Measurements from ENCODE around the gene ZNF814.

The ZNF814 gene

GRCh38 chr19:57816652-57817051, 72.2 kb downstream of the ZNF814 start:
- Histone ChIP-seq H3K4me3 (ENCODE audit: low read length in 2 of 2) (no peak overlapping the region), H3K9me3 (replicated peaks in 1 of 2; ENCODE audit: control insufficient read depth in 2 of 2, insufficient read depth in 1 of 2, low read depth in 1 of 2, low read length in 2 of 2) (no peaks in the 10 kb centered on the region), H3K4me1 (ENCODE audit: control insufficient read depth in 2 of 2, insufficient read depth in 1 of 2, low read depth in 1 of 2, low read length in 2 of 2) (peaks cover 4 to 6% of the 10 kb centered on the region in 2 donors), H4K8ac (ENCODE audit: low read depth, low read length) (no peak overlapping the region), H2BK12ac (ENCODE audit: low read length) (no peak overlapping the region), H3K4ac (ENCODE audit: low read length) (no peak overlapping the region), H3K79me1 (ENCODE audit: low read depth, low read length) (peaks cover 1% of the 10 kb centered on the region), H2AK5ac (ENCODE audit: low read depth, low read length) (no peak overlapping the region), H3K23ac (ENCODE audit: low read depth, low read length, poor library complexity) (no peak overlapping the region), H3K27me3 (ENCODE audit: control insufficient read depth in 3 of 3, insufficient read depth in 3 of 3, low read depth in 1 of 3, low read length in 3 of 3) (no peaks in the 10 kb centered on the region), H2BK120ac (ENCODE audit: low read depth, low read length) (no peak overlapping the region), H3K18ac (ENCODE audit: low read length) (no peak overlapping the region), H3K27ac (replicated peaks; ENCODE audit: low read length) (no peak overlapping the region), H3K36me3 (replicated peaks in 1 of 2; ENCODE audit: control insufficient read depth in 2 of 2, insufficient read depth in 2 of 2, low read length in 2 of 2) (peaks cover 0 to 25% of the 10 kb centered on the region in 2 donors), H3K4me2 (ENCODE audit: insufficient read depth, low read length, poor library complexity, severe bottlenecking) (no peak overlapping the region), H2BK15ac (ENCODE audit: low read length) (no peak overlapping the region), H2AFZ (ENCODE audit: low read length) (no peak overlapping the region), H4K91ac (ENCODE audit: low read depth, low read length, poor library complexity) (no peak overlapping the region), H3K14ac (ENCODE audit: low read length) (no peak overlapping the region), H2BK5ac (ENCODE audit: low read length) (no peak overlapping the region), H3K9ac (ENCODE audit: low read depth, low read length, poor library complexity) (no peak overlapping the region)
- no CpG with 5 or more reads among the region's 7 CpGs for WGBS, 2 donors (ENCODE audit: extremely low coverage in 2 of 2, insufficient read length in 2 of 2, insufficient replicate concordance in 1 of 2)
- no peak for DNase-seq (ENCODE audit: low spot score)

DNA sequence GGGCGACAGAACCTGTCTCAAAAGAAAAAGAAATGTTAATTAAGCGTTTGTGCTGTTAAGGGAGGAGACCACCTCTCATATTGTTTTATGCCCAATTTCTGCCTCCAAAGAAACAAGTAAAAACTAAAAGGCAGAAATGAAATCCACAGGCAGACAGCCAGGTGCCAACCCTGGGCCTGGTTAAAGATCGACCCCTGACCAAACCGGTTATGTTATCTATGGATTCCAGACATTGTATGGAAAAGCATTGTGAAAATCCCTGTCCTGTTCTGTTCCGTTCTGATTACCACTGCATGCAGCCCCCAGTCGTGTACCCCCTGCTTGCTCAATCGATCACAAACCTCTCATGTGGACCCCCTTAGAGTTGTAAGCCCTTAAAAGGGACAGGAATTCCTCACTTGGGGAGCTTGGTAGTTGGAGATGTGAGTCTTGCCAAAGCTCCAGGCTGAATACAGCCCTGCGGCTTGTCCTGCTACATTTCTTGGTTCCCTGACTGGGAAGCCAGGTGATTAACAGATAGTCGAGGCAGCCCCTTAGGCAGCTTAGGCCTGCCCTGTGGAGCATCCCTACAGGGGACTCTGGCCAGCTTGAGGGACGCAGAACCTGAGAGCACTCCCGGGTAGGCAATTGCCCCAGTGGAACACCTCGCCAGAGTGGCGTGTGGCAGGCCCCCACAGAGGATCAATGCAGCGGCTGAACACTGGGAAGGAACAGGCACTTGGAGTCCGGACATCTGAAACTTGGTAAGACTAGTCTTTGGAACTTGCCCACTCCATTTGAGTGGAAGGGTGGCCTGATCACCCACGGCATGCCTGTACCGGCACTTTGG, 73.4 kb downstream of the ZNF814 start:
- Histone ChIP-seq H2BK12ac (ENCODE audit: low read length) (no peak overlapping the region), H4K91ac (ENCODE audit: low read depth, low read length, poor library complexity) (no peak overlapping the region), H2AFZ (ENCODE audit: low read length) (peak overlapping the region; percentile 82), H3K4ac (ENCODE audit: low read length) (no peak overlapping the region), H2BK120ac (ENCODE audit: low read depth, low read length) (no peak overlapping the region), H3K36me3 (replicated peaks in 1 of 2; ENCODE audit: control insufficient read depth in 2 of 2, insufficient read depth in 2 of 2, low read length in 2 of 2) (peaks cover 0 to 24% of the 10 kb centered on the region in 2 donors), H2BK5ac (ENCODE audit: low read length) (no peak overlapping the region), H3K9me3 (replicated peaks in 1 of 2; ENCODE audit: control insufficient read depth in 2 of 2, insufficient read depth in 1 of 2, low read depth in 1 of 2, low read length in 2 of 2) (no peaks in the 10 kb centered on the region), H3K9ac (ENCODE audit: low read depth, low read length, poor library complexity) (no peak overlapping the region), H3K23ac (ENCODE audit: low read depth, low read length, poor library complexity) (no peak overlapping the region), H4K8ac (ENCODE audit: low read depth, low read length) (no peak overlapping the region), H2AK5ac (ENCODE audit: low read depth, low read length) (no peak overlapping the region), H3K4me1 (ENCODE audit: control insufficient read depth in 2 of 2, insufficient read depth in 1 of 2, low read depth in 1 of 2, low read length in 2 of 2) (peaks cover 4% of the 10 kb centered on the region in 2 donors), H3K18ac (ENCODE audit: low read length) (no peak overlapping the region), H3K4me3 (ENCODE audit: low read length in 2 of 2) (no peak overlapping the region), H3K27me3 (ENCODE audit: control insufficient read depth in 3 of 3, insufficient read depth in 3 of 3, low read depth in 1 of 3, low read length in 3 of 3) (no peaks in the 10 kb centered on the region), H3K27ac (replicated peaks; ENCODE audit: low read length) (no peak overlapping the region), H3K14ac (ENCODE audit: low read length) (no peak overlapping the region), H2BK15ac (ENCODE audit: low read length) (no peak overlapping the region), H3K4me2 (ENCODE audit: insufficient read depth, low read length, poor library complexity, severe bottlenecking) (peak overlapping the region; percentile 48), H3K79me1 (ENCODE audit: low read depth, low read length) (peaks cover 1% of the 10 kb centered on the region)
- DNase-seq (ENCODE audit: low spot score): no peak
- WGBS, 2 donors (ENCODE audit: extremely low coverage in 2 of 2, insufficient read length in 2 of 2, insufficient replicate concordance in 1 of 2): no CpG with 5 or more reads among the region's 17 CpGs

DNA sequence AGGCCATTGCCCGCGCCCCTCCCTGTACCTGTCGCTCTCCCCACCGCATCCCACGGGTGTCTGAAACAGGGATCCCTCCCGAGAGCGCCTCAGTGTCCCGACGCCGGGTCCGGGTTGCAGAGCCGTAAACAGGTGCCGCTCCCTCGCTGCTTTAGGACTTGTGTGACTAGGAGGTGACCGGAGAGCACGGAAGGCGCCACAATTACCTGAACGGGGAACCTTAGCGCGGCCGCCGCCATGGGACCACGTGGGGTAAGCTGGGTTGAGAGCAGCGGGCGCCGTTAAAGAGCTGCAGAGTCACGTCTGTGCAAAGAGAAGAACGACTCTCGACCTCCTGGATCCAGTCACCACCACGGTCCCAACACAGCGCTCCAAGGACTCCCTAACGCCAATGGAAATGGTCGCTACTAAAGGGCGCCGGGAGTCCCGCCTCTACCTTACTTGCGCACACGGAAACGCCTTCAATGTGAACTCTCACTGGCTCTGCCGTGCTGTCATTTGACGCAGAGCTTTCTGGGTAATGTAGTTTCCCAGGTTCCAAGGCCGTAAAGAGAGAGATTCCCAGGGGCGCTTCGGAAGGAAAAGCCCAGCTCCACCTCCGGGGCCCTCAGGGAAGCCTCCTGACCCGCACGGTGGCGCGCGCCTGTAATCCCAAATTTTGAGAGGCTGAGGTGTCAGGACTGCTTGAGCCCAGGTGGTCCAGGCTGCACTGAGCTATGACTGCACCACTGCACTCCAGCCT, 74.2 kb downstream of the ZNF814 start, which contains the start of gene ZNF552:
Gene ZNF552, minus strand, starts transcription at position 409 of the 742 bp plus-strand sequence. Its CDS starts 170 bp downstream, at position 239.
- H3K36me3 ChIP-seq (replicated peaks in 1 of 2; ENCODE audit: control insufficient read depth in 2 of 2, insufficient read depth in 2 of 2, low read length in 2 of 2): peaks cover 0 to 29% of the 10 kb centered on the region in 2 donors
- peak within 1 kb of the TSS; percentile 96 for H3K9ac ChIP-seq (ENCODE audit: low read depth, low read length, poor library complexity)
- H3K9me3 ChIP-seq (replicated peaks in 1 of 2; ENCODE audit: control insufficient read depth in 2 of 2, insufficient read depth in 1 of 2, low read depth in 1 of 2, low read length in 2 of 2): no peaks in the 10 kb centered on the region
- peaks cover 0 to 2% of the 10 kb centered on the region in 2 donors for H3K4me1 ChIP-seq (ENCODE audit: control insufficient read depth in 2 of 2, insufficient read depth in 1 of 2, low read depth in 1 of 2, low read length in 2 of 2)
- peak within 1 kb of the TSS; percentile 75 for H3K4me2 ChIP-seq (ENCODE audit: insufficient read depth, low read length, poor library complexity, severe bottlenecking)
- no peak within 1 kb of the TSS for H3K4ac ChIP-seq (ENCODE audit: low read length)
- DNase-seq (ENCODE audit: low spot score): peak; percentile 90
- H3K27me3 ChIP-seq (ENCODE audit: control insufficient read depth in 3 of 3, insufficient read depth in 3 of 3, low read depth in 1 of 3, low read length in 3 of 3): no peaks in the 10 kb centered on the region
- no CpG with 5 or more reads among the region's 50 CpGs for WGBS, 2 donors (ENCODE audit: extremely low coverage in 2 of 2, insufficient read length in 2 of 2, insufficient replicate concordance in 1 of 2)
- H3K23ac ChIP-seq (ENCODE audit: low read depth, low read length, poor library complexity): peak within 1 kb of the TSS; percentile 80
- no peak within 1 kb of the TSS for H2BK5ac ChIP-seq (ENCODE audit: low read length)
- H4K91ac ChIP-seq (ENCODE audit: low read depth, low read length, poor library complexity): peak within 1 kb of the TSS; percentile 22
- peak within 1 kb of the TSS; percentile 76 for H3K14ac ChIP-seq (ENCODE audit: low read length)
- peaks cover 1% of the 10 kb centered on the region for H3K79me1 ChIP-seq (ENCODE audit: low read depth, low read length)
- H2BK120ac ChIP-seq (ENCODE audit: low read depth, low read length): no peak within 1 kb of the TSS
- H2AK5ac ChIP-seq (ENCODE audit: low read depth, low read length): peak within 1 kb of the TSS; percentile 74
- H2AFZ ChIP-seq (ENCODE audit: low read length): peak within 1 kb of the TSS; percentile 82
- H3K27ac ChIP-seq (replicated peaks; ENCODE audit: low read length): peak within 1 kb of the TSS; percentile 33
- H3K18ac ChIP-seq (ENCODE audit: low read length): peak within 1 kb of the TSS; percentile 92
- peak within 1 kb of the TSS; percentile 80 to 97 for H3K4me3 ChIP-seq (ENCODE audit: low read length in 2 of 2)
- H2BK12ac ChIP-seq (ENCODE audit: low read length): no peak within 1 kb of the TSS
- H2BK15ac ChIP-seq (ENCODE audit: low read length): peak within 1 kb of the TSS; percentile 33
- no peak within 1 kb of the TSS for H4K8ac ChIP-seq (ENCODE audit: low read depth, low read length)
